Stimulated activated CD4-positive, alpha-beta T cell treated with anti-CD3 and anti-CD28 coated beads, Interleukin-2, amount 100 ng/mL, for 24 hours (primary cell): ENCODE measurements around the gene SYCE3.

Experiments used
- DNase-seq, 2 donors: peaks; one replicate each; pipeline ENCODE4 v3.0.0-alpha.2; 2020

SYCE3 gene

DNA sequence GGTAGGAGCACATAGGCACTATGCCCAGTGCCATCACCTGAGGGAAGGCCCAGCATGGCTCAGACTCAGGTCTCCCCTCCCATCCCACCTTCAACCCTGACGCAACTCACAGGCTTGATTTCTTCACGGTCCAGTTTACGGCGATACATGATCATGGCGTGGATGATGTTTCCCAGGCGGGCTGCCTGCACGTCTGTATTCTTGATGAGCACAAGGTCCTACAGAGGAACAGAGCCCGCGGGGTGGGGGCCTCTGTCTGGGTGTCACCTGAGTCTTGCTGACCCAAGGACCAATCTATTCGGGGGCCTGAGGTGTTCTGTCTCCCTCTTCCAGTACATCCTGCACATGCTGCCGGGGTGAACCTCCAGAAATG lies 11.7 kb upstream of the SYCE3 start:
- no peak for DNase-seq

DNA sequence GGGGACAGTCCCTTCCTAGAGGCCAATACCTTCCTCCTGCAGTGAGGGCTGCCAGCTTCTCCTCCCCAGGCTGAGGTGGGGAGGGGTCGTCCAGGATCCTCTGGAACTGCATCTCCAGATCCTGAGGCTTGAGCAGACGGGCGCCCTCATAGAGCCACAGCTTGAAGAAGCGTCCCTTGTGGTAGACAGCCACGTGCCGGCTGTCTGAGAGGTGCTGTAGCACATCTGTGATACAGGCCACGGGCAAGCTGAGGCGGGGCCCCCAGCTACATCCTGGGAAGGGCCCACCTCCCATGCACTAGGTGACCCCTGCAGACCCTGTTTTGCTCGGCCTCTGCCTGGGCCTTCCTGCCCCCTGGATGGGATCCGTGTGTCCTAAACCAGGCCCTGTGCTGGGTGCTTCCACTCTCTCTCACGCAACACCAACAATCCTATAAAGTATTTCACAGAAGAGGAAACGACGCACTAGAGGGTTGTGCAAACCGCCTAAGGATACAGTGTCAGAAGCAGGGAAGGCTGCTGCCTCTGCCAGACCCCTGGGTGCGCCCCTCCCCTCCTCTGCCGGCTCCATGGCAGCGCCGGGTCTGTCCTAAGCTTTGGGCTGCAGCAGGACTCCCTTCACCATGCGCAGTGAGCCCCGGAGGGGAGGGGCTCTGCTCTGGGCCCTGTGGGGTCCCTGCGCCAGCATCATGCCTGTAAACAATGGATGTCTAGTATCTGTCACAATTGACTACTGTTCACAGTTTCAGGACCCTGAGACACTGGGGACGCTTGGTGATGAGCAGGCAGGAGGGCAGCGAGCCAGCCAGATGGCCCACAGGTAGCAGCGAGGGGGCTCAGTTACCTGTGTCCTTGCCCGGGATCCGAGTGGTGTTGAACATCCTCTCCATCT lies 11.0 kb upstream of the SYCE3 start:
- no peak for DNase-seq

DNA sequence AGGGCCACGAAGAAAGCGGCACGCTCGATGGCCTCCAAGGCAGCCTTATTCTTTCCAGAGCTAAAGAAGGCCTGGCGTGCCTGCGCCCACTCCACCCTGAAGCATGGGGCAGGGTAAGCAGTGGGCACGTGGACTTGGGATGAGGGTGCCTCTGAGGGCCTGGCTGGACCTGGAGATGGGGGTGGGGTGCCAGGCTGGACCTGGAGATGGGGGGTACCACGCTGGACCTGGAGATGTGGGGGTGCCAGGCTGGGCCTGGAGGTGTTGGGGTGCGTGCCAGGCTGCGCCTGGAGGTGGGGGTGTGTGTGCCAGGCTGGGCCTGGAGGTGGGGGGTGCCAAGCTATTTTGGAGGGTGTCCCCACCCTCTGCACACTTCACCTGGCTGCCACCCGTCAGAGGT lies 10.2 kb upstream of the SYCE3 start:
- DNase-seq = no peak

DNA sequence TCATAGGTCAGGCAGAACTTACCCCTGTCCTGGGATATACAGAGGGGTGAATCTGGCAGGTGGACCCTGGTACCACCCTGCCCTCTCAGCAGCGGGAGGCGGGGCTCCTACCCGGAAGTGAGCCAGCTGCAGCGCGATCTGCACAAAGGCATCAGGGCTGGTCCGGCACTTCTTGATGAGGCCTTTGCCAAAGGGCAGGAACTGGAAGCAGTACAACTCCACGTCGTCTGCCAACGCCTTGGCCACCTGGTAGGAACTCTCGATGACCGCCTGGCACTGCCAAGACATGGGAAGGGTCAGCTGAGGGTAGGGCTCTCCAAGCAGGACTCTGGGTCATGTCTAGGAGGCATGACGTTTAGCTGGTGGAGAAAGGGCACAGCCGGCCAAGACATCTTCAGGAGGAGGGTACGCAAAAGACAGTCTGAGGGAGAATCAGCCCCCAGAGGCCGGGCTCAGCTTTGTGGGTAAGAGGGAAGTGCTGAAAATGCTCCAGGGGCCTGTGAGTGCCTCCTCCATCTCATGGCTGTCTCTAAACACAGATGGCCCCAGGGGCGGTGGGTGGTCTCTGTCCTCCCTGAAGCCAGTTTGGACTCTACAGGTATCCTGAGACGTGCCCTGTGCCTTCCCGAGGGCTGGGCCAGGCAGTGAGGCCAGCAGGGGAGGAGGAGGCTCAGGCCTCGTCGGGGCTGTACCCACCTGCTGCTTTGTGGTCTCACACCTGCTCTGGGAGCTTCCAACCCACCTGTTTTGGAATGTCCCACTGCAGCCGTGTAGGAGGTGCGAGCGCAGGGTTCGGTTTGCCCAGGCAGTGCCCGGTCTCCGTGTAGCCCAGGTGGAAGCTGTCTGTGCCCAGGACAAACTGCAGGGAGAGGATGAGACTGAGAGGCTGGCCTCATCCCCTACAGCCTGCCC lies 8.8 kb upstream of the SYCE3 start:
- no peak for DNase-seq

DNA sequence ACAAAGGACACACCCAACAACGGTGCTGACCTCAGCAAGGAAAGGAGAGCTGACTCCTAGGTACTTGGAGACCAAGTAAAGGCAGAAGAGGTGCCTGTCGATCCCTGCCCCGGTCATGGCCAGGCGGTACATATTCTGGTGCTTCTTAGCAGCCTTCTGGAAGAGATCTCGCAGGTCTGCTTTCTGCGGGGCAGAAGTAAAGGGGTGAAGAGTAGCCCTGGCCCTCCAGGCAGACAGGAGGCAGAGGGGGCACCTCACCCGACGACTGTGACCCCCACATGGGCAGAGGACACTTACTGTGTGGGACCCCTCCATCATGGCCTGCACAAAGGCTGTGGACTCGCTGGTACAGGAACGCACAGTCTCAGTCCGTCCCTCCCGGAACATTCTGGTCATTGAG lies 8.1 kb upstream of the SYCE3 start:
- DNase-seq = no peak

DNA sequence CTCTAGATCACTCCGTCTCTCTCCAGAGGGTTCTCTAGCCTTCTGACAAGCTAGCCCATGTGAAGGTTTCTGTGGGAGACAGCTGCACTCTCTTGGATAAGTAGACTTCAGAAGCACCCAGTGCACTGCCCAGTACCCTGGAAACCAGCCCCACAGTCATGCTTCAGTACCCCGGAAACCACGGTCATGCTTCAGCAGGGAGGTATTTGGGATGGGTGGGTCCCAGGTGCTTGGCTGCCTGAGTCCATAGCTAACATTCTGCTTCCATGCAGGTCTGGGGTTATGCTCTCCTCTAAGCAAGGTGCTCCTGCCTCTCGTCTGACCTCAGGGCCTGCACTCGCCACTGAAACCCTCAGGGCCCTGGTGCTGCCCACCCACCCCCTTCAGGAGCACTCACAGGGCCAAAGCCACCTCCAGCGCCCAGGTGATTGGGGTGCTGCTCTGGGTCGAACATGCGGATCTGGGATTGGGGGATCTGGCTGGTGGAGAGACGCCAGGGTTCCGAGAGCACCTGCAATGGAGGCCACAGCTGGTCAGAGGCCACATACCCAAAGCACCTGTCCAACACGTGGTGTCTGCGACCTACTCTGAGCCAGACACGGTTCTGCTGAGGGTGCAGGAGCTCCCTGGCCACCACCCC lies 7.3 kb upstream of the SYCE3 start:
- no peak for DNase-seq

DNA sequence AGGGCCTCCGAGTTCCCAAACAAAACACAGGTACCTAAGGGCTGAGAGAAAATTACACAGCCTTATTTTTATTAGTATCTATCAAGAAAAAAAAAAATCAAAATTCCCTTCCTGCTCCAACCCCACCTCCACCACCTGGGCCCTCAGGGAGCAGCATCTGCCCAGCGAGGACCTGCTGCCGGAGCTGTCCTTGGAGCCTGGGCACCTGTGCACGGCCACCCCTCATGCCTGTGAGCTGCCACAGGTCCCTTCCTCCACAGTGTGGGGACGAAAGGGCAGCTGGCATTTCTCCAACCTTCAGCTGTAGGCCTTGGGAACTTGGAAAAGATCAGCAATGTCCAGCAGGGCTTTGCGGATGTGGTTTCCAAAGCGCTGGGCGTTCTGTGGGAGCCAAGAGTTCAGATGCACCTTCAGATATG lies 6.3 kb upstream of the SYCE3 start:
- no peak for DNase-seq

DNA sequence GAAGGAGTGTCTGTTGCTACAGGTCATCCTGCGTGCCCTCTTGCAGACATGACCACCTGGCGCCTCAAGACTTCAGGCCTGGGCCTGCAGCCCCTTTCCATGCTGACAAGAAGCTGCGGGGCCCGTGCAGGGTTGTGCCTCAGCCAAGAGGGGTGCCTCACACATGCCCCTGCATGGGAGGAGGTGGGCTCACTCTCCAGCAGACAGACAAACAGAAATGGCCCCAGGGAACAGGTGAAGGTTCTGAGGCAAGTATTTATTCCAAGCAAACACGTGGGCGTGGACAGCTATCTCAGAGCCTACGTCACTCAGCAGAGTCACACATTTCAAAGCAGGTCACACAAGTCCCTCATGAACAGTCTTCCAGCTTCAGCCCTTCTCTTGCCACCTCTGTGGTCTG lies 5.9 kb upstream of the SYCE3 start:
- DNase-seq = no peak

DNA sequence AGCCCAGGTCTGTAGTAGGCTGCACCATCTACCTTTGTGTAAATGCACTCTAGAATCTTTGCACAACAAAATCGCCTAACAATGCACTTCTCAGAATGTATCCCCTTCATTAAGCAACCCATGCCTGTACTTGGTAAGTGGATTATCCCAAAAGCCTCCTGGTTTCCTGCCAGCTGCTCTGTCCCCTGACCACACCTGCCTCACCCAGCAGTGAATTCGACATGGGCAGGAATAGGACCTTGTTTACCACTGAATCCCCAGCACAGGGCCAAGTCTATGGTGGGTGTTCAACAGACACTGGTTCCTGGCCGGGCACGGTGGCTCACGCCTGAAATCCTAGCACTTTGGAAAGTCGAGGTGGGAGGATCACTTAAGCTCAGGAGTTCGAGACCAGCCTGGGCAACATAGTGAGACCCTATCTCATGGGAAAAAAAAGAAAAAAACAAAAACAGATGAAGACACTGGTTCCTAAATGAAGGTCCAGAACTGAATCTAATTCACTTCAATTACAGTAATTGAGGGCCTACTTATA lies 5.1 kb upstream of the SYCE3 start:
- no peak for DNase-seq

DNA sequence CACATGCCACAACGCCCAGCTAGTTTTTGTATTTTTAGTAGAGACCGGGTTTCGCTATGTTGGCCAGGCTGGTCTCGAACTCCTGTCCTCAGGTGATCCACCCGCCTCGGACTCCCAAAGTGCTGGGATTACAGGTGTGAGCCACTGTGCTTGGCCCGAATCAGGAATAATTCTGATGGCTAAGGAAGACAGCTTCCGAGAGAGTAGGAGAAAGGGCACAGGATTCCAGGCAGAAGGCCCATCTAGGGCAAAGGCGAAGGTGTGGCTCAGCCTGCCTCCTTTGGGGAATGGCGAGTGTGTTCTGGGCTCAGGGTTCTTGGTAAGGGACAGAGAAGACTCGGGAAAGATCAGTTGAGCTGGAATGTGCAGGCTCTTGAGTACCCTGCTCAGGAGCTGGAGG lies 1.6 kb upstream of the SYCE3 start:
- no peak for DNase-seq

DNA sequence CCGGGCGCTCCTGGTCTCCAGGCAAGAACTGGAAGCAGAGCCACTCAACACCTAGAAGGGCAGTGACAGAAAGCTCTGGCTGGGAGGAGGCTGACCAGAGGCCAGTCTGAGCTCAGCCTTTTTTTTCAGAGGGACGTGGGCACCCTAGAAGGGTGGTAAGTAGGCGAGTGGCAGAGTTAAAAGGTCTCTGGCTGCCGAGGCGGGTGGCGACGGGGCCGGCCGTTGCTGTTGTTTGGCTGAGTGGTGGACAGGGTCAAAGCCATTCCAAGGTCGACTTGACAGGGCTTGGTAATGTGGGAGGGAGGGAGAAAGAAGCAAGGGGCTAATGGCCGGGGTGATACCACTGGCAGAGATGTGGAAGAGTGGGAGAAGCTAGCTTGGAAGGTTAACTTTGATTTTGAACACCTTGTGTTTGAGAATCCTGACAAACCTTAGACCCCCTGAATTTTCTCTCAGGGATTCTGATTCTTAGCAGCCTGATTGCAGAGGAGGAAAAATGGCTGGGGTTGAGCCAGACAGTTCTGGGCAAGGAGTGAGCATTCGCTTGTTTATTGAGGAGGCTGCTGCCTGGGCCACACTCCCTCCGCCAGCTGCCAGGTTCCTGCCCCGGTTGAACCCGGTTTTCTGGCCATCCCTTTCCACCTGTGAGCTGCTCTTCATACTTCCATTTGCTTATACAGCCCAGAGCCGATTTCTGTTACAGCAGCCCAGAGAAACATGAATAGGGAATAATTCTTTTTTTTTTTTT lies 868 bp upstream of the SYCE3 start:
- DNase-seq = no peak

DNA sequence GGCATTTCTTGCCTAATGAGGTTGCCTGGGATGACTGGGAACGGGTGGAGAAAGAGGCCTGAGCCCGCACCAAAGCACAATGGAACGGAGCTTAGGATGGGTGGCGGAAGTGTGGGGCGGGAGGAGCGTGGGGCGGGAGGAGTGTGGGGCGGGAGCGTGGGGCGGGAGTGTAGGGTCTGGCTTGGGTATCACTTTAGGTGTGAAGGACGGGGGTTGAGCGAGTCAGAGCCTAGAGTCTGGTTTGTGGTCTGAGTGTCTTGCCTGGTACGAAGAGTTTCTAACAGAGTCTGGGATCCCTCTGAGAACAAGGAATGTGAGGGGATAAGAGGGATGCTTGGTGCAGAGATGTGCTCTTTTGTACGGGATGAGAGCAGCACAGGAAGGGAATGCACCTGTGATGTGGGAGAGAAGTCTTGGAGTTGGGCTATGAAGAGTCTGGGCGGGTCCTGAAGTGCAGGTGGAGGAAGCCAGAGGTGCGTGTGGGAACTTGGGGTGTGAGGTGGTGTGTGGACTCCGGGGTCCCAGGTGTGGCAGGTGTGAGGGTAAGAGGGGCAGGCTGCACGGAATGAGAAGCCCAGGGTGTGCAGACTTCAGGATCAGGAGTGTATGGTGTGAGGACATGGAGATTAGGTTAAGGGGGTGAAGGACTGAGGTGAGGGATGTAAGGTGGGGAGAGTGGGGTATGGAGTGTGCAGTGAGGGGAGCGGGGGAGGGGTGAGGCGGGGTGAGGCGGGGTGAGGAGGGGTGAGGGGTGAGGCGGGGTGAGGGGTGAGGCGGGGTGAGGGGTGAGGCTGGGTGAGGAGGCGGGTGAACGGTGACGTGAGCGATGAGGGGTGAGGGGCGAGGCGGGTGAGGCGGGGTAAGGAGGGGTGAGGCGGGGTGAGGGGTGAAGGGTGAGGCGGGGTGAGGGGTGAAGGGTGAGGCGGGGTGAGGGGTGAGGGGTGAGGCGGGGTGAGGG lies 1.0 kb downstream of the SYCE3 start:
- no peak for DNase-seq

DNA sequence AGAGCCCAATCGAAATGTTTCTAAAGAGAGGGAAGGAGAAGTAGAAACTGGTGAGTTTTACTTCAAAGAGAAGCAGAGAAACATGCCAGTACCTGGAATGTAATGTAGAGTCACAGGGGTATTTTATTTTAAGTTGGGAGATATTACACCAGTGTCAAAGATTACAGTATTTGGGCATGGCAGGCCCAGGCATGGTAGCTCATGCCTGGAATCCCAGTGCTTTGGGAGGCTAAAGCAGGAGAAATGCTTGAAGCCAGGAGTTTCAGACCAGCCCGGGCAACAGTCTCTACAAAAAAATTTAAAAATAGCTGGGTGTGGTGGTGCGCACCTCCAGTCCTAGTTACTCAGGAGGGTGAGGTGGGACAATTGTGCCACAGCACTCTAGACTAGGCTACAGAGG lies 2.7 kb downstream of the SYCE3 start:
- DNase-seq = no peak

DNA sequence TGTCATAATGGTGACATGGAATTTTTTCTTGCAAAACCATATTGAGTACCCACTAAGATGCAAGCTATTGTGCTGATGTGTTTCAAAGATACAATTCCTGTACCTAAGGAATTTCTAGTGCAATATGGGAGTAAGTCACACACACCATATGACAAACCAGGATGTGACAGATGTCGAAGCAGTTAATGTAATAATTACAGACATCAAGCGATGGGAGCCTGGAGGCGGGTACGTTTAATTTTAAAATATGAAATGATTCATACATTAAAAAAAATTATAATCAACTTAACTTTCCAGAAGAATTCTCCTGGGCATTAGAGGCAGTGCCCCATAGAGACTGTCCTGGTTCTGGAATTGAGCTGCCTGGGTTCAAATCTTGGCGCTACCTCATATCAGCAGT lies 6.0 kb downstream of the SYCE3 start:
- DNase-seq = no peak

DNA sequence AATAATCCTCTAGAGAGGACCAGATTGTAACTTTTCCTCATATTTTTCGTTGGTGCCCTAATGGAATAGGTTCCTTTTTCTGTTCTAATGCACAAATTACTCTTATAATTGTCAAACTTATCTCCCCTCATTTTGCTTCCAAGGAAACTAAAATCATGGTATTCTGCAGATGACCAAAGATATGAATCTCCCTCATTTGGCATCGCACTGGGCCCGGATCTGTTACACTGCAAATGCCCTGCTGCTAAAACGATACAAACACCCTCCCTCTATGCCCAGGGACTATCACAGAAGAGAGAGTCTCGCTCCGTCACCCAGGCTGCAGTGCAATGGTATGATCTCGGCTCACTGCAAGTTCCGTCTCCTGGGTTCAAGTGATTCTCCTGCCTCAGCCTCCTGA lies 9.4 kb downstream of the SYCE3 start:
- no peak for DNase-seq

DNA sequence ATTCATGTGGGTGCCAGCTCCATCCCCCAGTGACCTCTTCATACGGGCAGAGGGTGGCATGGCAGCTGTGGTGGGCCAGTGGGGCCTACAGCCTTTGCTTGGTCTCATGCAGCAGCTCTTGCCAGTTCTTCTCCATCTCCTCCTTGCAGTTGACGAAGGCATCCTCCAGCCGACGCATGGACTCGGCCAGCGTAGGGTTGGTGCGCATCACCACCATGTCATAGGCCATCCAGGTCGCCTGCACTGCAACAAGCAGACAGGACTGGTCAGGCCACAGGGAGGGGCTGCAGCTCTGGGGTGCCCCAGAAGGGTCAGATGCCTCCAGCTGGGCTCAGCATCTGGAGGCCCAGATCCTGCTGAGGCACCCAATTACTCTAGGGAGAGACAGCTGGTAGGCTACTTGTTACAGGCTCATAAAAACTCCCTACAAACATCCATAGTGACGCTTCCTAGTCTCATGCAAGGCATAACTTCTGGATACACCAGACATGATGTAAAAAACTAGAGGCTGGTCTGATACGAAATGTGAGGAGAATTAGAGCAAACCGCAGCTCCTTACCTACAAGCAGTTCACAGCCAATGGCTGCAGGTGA lies 11.5 kb downstream of the SYCE3 start:
- DNase-seq = no peak

DNA sequence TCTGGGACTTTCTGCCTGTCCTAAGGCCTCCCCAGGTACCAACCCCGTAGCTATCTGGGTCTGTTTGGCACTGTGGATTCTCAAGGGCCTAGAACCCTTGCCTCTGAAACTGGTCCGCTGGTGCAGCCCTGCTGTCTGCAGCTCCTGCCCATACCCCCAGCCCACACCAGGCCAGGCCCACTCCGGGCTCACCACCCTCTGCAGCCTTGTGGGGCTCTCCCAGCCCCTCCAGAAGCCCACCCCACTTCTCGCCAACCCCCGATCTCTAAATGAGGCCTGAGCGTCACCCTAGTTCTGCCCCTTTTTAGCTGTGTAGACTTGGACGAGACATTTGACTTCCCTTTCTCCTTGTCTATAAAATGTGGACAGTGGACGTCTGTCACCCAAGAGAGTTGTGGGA lies 12.3 kb downstream of the SYCE3 start:
- DNase-seq = no peak

DNA sequence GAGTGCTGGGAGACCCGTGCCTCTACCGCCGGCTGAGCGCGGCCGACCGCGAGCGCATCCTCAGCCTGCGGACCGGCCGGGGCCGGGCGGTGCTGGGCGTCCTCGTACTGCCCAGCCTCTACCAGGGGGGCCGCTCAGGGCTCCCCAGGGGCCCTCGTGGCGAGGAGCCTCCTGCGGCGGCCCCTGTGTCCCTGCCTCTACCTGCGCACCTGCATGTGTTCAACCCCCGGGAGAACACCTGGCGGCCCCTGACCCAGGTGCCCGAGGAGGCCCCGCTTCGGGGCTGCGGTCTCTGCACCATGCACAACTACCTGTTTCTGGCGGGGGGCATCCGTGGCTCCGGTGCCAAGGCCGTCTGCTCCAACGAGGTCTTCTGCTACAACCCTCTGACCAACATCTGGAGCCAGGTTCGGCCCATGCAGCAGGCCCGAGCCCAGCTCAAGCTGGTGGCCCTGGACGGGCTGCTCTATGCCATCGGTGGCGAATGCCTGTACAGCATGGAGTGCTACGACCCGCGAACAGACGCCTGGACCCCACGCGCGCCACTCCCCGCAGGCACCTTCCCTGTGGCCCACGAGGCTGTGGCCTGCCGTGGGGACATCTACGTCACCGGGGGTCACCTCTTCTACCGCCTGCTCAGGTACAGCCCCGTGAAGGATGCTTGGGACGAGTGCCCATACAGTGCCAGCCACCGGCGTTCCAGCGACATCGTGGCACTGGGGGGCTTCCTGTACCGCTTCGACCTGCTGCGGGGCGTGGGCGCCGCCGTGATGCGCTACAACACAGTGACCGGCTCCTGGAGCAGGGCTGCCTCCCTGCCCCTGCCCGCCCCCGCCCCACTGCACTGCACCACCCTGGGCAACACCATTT lies 13.6 kb downstream of the SYCE3 start:
- DNase-seq = no peak

DNA sequence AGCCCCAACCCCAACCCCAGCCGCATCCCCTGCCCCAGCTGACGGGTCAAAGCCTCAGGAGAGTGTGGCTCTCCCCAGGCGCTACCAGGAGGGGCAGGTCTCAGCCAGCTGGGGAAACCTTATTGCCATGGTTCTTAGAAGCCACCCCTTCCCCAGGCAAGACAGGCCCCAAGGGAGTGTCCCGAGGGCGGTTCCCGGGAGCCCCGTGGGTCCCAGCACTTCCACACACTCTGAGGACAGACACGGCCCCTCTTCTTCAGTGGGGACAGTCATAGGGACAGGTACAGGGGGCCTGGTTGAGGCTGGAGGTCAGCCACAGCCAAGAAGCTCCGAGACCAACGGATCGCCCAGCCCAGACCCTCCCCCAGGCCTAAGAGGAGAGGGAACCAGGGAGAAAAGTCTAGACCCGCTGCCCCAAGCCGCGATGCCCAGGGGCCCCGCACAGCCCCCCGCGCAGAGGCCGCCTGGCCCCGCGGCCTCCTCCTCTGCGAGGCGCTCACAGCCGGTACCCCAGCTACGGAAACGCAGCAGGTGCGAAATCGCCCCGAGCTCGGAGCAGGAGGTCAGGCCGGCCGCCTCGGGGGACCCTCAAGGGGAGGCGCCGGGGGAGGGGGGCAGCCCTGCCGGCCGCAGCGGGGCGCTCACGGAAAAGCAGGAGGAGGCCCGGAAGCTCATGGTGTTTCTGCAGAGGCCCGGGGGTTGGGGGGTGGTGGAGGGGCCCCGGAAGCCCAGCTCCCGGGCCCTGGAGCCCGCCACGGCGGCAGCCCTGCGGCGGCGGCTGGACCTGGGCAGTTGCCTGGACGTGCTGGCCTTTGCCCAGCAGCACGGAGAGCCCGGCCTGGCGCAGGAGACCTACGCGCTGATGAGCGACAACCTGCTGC lies 14.4 kb downstream of the SYCE3 start:
- peak; percentile 63 to 66 for DNase-seq
